ENCODE measurements around the gene FASTKD2.

The FASTKD2 gene

DNA sequence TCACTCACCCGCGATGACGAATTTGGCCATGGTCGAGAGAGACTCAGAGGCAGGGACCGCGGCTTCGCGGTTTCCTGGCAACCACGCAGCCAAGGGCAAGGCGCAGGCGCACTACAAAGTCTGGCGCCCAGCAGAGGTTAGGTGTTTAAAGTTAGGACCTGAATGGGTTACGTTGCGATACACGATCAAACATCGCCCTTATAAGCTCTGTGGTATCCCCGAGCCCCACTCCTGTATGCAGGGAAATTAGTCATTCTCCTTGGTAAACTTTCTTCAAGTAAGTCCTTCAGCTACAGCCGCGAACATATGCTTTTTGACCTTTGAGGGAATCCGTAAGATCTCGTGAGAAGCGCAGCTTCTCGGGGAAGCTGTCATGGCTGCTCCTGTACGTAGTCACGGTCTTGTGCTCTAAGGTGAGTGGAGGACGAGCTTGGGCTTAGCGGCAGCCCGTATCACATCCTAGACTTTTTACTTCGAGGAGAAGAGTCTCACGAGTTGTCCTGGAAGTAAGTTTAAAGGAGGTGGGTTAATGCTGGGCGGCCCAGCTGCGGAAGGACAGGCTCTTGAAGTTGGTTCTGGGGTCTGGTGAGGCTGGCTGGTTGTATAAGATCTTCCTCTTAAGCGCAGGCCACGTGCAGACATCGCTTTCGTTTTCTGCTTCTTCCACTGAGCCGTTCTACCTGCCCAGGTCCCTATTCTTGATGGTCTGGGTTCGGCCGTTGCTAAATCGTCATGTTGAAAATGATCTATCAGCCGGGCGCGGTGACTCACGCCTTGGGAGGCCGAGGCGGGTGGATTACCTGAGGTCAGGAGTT is at the start of gene FASTKD2, which contains the start of gene MDH1B:
TSS of gene FASTKD2 (plus strand) at position 365 of the 815 bp plus-strand sequence. CDS start 1,088 bp downstream, outside the sequence.
TSS of gene MDH1B (minus strand) at position 87 of the 815 bp plus-strand sequence. CDS start at position 30, 57 bp downstream.
- peak; percentile 69 for DNase-seq

- peak; percentile 27 for DNase-seq
Observed at GRCh38 chr2:206716623-206717022, 48.8 kb upstream of the FASTKD2 start.

GRCh38 chr2:206718296-206718695 is 47.1 kb upstream of the FASTKD2 start, which contains the start of gene DYTN:
DYTN (minus strand) TSS chr2:206718396; CDS start chr2:206718279, 117 bp downstream.
- no peak for DNase-seq

DNA sequence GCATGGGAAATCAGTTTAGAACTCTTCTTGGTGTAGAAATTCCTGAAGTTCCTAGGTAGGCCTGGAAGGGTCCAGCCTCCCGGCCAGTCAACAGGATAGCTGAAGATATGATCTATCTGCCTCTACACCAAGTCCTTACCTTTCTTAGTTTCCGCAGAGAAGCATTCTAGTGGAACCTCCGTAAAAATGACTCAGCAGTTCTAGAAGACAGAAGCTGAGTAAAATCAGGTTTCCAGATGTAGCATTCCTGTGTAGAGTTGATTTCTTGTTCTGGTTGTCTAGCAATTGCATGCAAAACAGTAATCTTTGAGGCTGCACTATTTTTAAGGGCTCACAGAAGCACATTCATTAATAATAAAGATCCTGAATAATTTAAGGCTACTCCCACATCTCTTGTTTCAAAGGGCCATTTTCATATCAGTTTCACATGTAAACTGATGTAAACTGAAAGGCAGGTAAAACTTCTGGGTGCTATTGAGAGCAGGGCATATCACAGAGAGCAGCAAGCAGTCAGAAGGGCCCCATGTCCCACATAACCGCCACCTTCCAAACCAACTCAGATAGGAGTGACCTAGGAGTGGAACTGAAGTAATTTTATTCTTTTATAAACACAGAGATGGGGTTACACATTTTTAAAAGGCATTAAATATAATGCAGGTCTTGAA is 44.0 kb upstream of the FASTKD2 start:
- DNase-seq: no peak

DNA sequence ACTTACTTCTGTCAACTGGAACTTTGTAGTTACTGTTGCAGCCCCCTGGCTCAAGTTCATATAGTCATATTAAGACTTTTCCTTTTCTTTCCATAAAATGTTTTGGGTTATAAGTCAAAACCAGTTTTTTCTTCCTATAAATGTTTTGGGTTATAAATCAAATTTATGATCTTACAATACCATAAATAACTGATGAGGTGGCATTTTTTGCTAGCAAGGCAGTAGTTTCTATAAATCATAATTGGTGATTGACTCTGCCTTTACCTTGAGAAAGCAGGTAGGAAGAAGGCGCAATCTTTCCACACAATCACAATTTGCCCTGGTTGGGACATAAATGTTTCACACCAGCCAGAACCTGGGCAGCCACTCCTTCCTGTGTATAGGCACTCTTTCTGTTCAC is 42.1 kb upstream of the FASTKD2 start:
- DNase-seq: no peak

DNA sequence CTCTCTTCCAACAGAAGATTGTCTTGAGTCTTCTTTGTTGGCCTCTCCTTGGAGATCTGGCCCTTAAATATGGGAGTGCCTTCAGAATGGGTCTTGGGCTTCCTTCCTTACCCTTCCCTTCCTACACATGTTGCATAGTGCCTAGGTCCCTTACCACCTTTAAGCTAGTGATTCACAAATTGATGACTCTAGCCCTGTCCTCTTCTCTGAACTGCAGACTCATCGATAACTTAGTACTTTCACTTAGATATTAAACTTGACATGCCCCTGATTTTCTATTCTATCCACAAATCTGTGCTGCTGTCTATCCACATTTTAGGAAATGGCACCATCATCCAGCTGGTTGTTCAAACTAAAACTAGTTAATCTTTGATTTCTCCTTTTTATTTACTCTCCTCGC is 38.1 kb upstream of the FASTKD2 start:
- no peak for DNase-seq

GRCh38 chr2:206728277-206729199 is 36.9 kb upstream of the FASTKD2 start:
- no peak for DNase-seq

DNA sequence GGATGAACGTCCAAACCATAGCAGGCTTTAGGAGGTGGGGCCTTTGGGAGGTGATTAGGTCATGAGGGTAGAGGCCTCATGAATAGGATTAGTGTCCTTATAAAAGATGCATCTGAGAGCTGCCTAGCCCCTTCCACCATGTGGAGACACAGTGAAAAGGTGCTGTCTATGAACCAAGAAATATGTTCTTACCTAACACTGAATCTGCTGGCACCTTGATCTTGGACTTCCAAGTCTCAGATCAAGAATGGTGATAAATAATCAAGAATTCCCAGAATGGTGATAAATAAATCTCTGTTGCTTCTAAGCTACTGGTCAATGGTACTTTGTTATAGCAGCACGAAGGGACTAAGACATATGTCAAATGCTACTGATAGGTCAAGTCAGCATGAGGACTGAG is 32.1 kb upstream of the FASTKD2 start:
- DNase-seq: no peak

- no peak for DNase-seq
Observed at GRCh38 chr2:206736935-206737334, 28.5 kb upstream of the FASTKD2 start.

DNA sequence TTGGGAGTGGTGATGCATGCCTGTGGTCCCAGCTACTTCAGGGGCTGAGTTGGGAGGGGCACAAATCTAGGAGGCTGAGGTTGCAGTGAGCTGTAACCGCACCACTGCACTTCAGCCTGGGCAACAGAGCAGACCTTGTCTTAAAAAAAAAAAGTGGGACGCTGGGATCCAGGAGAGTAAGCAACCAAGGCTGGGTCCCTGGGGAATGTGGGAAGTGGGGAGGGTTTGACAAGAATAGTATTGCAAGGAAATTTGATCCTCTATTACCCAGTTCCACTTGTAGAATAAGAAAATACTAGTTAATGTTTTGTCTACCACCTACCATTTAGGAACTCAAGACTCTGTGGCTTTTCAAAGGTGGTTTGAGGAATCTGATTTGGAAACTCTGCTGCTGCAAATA is 26.1 kb upstream of the FASTKD2 start:
- no peak for DNase-seq

DNA sequence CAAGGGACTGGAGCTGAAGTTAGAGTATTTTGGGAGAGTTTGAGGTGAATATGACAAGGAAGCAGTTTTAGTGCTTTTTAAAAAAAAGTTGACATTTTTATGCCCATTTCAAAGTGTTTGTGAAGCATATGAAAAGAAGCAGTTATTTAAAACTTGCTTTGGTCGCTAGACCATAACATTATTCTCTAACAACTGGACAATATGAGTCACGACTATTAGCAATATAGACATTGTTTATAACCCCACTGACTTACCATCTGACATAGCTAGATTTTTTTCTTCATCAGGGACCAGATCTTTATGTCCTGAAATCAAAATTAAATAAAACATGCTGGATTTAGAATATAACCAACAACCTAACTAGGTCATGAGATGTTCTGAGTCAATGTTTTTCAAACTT is 24.6 kb upstream of the FASTKD2 start:
- DNase-seq: no peak

DNA sequence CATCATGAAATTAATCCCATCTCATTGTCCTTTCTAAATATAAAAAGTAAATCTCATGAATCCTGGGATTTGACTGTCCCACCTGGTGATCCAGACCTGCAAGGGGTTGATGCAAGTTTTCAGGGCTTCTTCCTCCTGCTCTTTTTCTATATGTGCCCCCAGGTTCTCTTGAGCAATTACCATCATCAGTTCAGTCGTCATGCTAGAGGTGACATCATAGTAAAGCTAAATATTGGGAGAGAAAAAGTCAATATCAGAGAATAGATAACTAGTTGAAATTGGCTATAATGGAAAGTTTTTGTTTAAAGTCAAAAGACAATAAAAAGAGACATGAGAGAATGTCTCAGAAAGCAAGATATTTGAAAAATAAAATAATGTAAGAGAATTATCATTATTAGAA is 8.6 kb upstream of the FASTKD2 start:
- DNase-seq: no peak

GRCh38 chr2:206764673-206765241 is 649 bp upstream of the FASTKD2 start:
- DNase-seq: no peak

GRCh38 chr2:206766057-206766930 is 888 bp downstream of the FASTKD2 start:
- no peak for DNase-seq

GRCh38 chr2:206774871-206775270 is 9.5 kb downstream of the FASTKD2 start:
- no peak for DNase-seq

- no peak for DNase-seq
Observed at GRCh38 chr2:206776432-206776831, 11.0 kb downstream of the FASTKD2 start.

DNA sequence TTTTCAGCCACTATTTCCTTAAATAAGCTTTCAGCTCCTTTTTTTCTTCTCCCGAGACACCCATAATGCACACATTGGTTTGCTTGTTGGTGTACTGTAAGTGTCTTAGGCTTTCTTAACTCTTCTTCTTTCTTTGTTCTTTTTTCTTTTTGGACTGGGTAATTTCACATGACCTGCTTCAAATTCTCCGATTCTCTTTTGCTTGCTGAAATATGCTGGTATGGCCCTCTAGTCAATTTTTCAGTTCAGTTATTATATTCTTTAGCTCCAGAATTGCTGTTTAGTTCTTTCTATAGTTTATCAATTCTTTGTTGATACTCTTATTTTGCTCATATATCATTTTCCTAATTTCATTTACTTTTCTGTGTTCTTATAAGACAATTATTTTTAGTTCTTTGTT is 15.3 kb downstream of the FASTKD2 start:
- DNase-seq: no peak

DNA sequence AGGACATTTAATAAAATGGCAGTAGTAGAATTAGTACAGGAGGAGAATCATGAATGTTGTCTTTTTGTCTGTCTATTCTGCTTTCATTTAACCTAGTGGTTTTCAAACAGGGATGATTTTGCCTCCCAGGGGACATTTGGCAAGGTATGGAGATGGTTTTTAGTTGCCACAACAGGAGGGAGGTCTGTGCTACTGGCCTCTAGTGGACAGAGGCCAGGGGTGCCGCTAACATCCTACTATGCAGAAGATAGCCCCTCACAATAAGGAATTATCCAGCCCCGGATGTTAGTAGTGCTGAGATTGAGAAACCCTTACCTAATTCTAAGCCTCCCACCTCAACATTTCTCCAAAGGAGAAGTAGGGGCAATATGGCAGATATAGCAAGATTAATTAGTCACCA is 18.3 kb downstream of the FASTKD2 start:
- DNase-seq: no peak

DNA sequence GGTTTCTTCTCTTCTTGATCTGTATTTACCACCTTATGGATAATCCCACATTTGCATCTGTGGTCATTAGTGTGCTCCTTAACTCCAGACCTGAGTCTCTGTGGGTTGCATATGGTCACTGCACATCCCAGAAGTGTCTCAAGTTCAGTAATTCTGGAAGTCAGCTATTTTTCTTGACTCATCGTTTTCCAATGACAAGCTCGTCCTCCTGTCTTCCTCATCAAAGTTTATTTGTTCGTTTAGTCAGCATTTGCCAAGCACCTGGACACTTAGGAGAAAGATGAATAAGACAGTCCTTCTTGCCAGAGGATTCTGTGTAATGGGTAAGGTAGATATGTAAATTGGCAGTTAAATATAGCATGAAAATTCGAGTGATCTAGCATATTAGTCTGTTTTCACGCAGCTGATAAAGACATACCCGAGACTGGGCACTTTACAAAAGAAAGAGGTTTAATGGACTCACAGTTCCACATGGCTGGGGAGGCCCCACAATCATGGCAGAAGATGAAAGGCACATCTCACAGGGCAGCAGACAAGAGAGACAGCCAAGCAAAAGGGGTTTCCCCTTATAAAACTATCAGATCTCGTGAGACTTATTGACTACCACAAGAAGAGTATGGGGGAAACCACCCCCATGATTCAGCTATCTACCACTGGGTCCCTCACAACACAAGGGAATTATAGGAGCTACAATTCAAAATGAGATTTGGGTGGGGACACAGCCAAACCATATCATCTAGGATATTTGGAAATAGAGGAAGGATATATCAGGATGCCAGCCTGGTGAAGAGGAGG is 19.4 kb downstream of the FASTKD2 start:
- DNase-seq: no peak

DNA sequence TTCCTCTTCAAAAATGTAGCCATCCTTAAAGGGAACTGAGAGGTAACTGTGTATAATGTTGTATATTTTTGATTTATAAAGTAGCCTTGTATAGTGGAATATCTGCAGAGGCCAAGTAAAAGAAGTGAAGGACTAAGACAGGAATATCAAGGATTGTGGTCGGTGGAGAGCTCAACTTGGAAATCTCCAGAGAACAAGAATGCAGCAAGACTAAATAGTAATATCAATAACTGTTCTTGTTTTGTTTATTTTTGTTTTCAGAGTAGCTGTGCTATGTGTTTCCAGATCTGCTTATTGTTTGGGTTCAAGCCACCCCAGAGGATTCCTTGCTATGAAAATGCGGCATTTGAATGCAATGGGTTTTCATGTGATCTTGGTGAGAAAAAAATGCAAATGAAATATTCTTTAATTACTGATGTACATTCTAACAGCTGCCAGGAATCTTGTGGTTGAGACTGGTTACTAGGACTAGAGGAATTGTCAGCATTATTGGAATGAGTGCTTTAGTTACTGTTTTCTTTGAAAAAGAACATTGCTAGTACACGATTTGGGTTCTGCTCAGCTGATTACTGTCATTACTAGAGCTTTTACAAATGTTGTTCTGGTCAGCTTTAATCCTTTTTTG is 25.0 kb downstream of the FASTKD2 start:
- no peak for DNase-seq
